Measurements from ENCODE around the gene HYKK. TPM values are rescaled to one million over a fixed set of nuclear protein-coding genes. Genes with fewer than 3 reads are reported as not detected.

Gene HYKK
- total RNA-seq, 1 donor from 2014 or later = 4.3 TPM

GRCh38 chr15:78570710-78571109 is 63.3 kb downstream of the HYKK start:
- no peak for TF ChIP-seq CTCF (IDR thresholded peaks at IDR 0.05; ENCODE audit: unreplicated experiment)
- Mint-ChIP-seq H3K36me3 (ENCODE audit: insufficient read depth) (no peaks in the 10 kb centered on the region), H3K9me3 (ENCODE audit: low read depth) (no peaks in the 10 kb centered on the region), H3K27me3 (peaks cover 8% of the 10 kb centered on the region), H3K4me3 (ENCODE audit: low read depth) (no peak overlapping the region), H3K27ac (no peak overlapping the region), H3K4me1 (ENCODE audit: low read depth) (peaks cover 6% of the 10 kb centered on the region)
- DNase-seq (ENCODE audit: low spot score, unreplicated experiment) = no peak

GRCh38 chr15:78571382-78571781 is 64.0 kb downstream of the HYKK start:
- no peaks in the 10 kb centered on the region for H3K9me3 Mint-ChIP-seq (ENCODE audit: low read depth)
- DNase-seq (ENCODE audit: low spot score, unreplicated experiment) = no peak
- no peaks in the 10 kb centered on the region for H3K36me3 Mint-ChIP-seq (ENCODE audit: insufficient read depth)
- no peak for TF ChIP-seq CTCF (IDR thresholded peaks at IDR 0.05; ENCODE audit: unreplicated experiment)
- no peak overlapping the region for H3K4me3 Mint-ChIP-seq (ENCODE audit: low read depth)
- H3K27me3 Mint-ChIP-seq = peaks cover 6% of the 10 kb centered on the region
- H3K4me1 Mint-ChIP-seq (ENCODE audit: low read depth) = peaks cover 2% of the 10 kb centered on the region
- H3K27ac Mint-ChIP-seq = no peak overlapping the region

GRCh38 chr15:78573416-78573815 is 66.0 kb downstream of the HYKK start:
- Mint-ChIP-seq H3K4me3 (ENCODE audit: low read depth) (no peak overlapping the region), H3K4me1 (ENCODE audit: low read depth) (no peaks in the 10 kb centered on the region), H3K27ac (no peak overlapping the region), H3K36me3 (ENCODE audit: insufficient read depth) (no peaks in the 10 kb centered on the region), H3K27me3 (no peaks in the 10 kb centered on the region), H3K9me3 (ENCODE audit: low read depth) (no peaks in the 10 kb centered on the region)
- no peak for DNase-seq (ENCODE audit: low spot score, unreplicated experiment)
- no peak for TF ChIP-seq CTCF (IDR thresholded peaks at IDR 0.05; ENCODE audit: unreplicated experiment)

- Mint-ChIP-seq H3K27me3 (no peaks in the 10 kb centered on the region), H3K27ac (no peak overlapping the region), H3K36me3 (ENCODE audit: insufficient read depth) (no peaks in the 10 kb centered on the region), H3K4me1 (ENCODE audit: low read depth) (no peaks in the 10 kb centered on the region), H3K9me3 (ENCODE audit: low read depth) (no peaks in the 10 kb centered on the region), H3K4me3 (ENCODE audit: low read depth) (no peak overlapping the region)
- TF ChIP-seq CTCF (IDR thresholded peaks at IDR 0.05; ENCODE audit: unreplicated experiment) = no peak
- no peak for DNase-seq (ENCODE audit: low spot score, unreplicated experiment)
Measured at GRCh38 chr15:78574944-78575343, 67.6 kb downstream of the HYKK start.

Other genes with a start within 250 kb of the HYKK start
- 4.6 and 4.8 TPM in 2 replicates for gene DNAJA4, start 243.0 kb upstream of the HYKK start, total RNA-seq
- 46.1 and 51.4 TPM in 2 replicates for gene SKIC8, start 208.0 kb upstream of the HYKK start, total RNA-seq
- 1.1 and 2.8 TPM in 2 replicates for gene CRABP1, start 167.2 kb upstream of the HYKK start, total RNA-seq
- 87.4 and 95.3 TPM in 2 replicates for gene IREB2, start 69.4 kb upstream of the HYKK start, total RNA-seq
- 214 and 221 TPM in 2 replicates for gene PSMA4, start 32.9 kb downstream of the HYKK start, total RNA-seq
- 8.0 and 8.1 TPM in 2 replicates for gene CHRNA5, start 57.9 kb downstream of the HYKK start, total RNA-seq
- 0.29 and 1.5 TPM in 2 replicates for gene CHRNA3, start 113.4 kb downstream of the HYKK start, total RNA-seq
- gene CHRNB4, start 133.6 kb downstream of the HYKK start, total RNA-seq = 1.0 and 2.4 TPM in 2 replicates